ENCODE data around the gene PAK5. TPM values are rescaled to one million over a fixed set of nuclear protein-coding genes. Genes with fewer than 3 reads are reported as not detected.

The PAK5 gene
- polyA plus RNA-seq, 1 donor (not counting 4 experiments of a cell fraction or from before 2014, with no cell fraction given), result not detected

DNA sequence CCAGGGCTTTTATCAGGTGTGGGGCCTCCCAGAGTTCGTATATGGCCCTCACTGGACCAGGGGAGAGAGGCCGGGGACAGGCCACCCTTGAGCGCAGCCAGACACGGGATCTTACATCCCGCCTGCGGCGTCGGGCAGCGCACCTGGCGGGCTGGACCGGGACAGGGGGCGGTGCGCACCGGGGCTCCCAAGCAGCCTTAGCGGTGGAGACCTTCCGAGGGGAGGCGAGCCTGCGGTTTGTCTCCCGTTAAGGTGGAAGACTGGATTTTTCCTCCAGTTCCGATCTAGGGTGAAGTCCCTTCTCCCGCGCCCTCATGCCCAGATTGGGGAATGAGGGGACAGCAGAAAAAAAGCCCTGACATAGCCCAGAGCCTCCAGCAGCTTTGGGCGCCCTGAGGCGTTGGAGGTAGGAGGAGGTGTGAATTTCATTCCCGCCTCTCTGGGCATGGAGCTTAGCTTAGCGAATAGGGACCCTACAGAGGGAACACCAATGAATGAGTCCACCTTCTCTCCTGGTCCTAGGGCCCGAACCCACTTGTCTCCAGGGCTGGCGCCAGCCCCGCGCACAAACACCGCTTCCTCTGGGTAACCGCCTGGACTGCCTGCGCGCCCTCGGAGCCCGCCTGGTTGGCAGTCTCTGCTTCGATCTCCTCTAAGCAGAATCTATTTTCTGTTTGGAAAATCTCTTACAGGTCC lies 331.2 kb downstream of the PAK5 start:
- H3K27ac ChIP-seq (ENCODE audit: control insufficient read depth, insufficient read depth, low read length), result no peak overlapping the region
- H2AFZ ChIP-seq (ENCODE audit: control insufficient read depth, low read length), result no peak overlapping the region
- H3K79me2 ChIP-seq (ENCODE audit: control insufficient read depth, insufficient read depth, low read length), result no peaks in the 10 kb centered on the region
- FAIRE-seq (no peak), DNase-seq (ENCODE audit: low read depth, low spot score) (no peak)
- peaks cover 51% of the 10 kb centered on the region for H3K27me3 ChIP-seq (ENCODE audit: control insufficient read depth, extremely low read depth, insufficient read depth, low read length)
- H3K4me1 ChIP-seq (ENCODE audit: control insufficient read depth, extremely low read depth, insufficient read depth, low read length), result no peaks in the 10 kb centered on the region
- no peak overlapping the region for H3K4me2 ChIP-seq (ENCODE audit: control insufficient read depth, extremely low read depth, insufficient read depth, low read depth, low read length)
- H3K36me3 ChIP-seq (ENCODE audit: control insufficient read depth in 2 of 2, extremely low read depth in 1 of 2, insufficient read depth in 2 of 2, low read length in 2 of 2), result no peaks in the 10 kb centered on the region
- no peaks in the 10 kb centered on the region for H3K9me3 ChIP-seq (ENCODE audit: control insufficient read depth, low read depth, low read length)
- dilution Hi-C loops (cut with MboI; ENCODE audit: extremely low pct_ligation_motif_present, low sequenced_read_pairs), result no loop called here
- H3K9ac ChIP-seq (ENCODE audit: control insufficient read depth, extremely low read depth, insufficient read depth, low read length), result no peak overlapping the region
- no peaks in the 10 kb centered on the region for H3K9me1 ChIP-seq (ENCODE audit: control insufficient read depth, extremely low read depth, insufficient read depth, low read length)
- H3K4me3 ChIP-seq (ENCODE audit: control insufficient read depth in 2 of 3, extremely low read depth in 1 of 3, insufficient read depth in 2 of 3, low read depth in 1 of 3, low read length in 3 of 3), result no peak overlapping the region
- no peaks in the 10 kb centered on the region for H4K20me1 ChIP-seq (ENCODE audit: control insufficient read depth, extremely low read depth, insufficient read depth, low read length)
- peak; percentile 70 for TF ChIP-seq EZH2 (IDR thresholded peaks at IDR 0.05; ENCODE audit: low read length)
- TF ChIP-seq, protein P1, sequence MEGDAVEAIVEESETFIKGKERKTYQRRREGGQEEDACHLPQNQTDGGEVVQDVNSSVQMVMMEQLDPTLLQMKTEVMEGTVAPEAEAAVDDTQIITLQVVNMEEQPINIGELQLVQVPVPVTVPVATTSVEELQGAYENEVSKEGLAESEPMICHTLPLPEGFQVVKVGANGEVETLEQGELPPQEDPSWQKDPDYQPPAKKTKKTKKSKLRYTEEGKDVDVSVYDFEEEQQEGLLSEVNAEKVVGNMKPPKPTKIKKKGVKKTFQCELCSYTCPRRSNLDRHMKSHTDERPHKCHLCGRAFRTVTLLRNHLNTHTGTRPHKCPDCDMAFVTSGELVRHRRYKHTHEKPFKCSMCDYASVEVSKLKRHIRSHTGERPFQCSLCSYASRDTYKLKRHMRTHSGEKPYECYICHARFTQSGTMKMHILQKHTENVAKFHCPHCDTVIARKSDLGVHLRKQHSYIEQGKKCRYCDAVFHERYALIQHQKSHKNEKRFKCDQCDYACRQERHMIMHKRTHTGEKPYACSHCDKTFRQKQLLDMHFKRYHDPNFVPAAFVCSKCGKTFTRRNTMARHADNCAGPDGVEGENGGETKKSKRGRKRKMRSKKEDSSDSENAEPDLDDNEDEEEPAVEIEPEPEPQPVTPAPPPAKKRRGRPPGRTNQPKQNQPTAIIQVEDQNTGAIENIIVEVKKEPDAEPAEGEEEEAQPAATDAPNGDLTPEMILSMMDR (optimal IDR thresholded peaks at IDR 0.05 in 1 of 3, IDR thresholded peaks at IDR 0.05 in 1 of 3, conservative IDR thresholded peaks at IDR 0.05 in 1 of 3; ENCODE audit: extremely low read depth in 1 of 3, insufficient read depth in 2 of 3, low read length in 3 of 3), result no peak

DNA sequence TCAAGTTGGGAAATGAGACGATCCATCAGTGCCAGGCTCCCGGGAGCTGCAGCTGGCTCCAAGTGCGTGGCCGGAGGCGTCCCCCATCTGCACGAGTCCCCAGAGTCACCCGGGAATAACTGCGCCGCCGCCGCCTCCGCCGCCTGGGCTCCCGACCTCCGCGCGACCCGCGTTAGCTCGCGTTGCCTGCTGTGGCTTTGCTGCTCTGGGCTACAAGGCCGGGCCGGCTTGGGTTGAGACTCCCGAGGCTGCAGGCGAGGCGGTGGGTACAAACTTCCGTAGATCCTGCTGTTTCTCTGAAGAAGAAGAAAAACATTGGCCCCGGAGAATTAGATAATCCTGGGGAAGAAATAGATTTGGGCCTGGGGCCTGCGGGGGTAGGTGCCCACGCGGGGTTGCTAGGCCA lies 331.9 kb downstream of the PAK5 start:
- Histone ChIP-seq H3K27ac (ENCODE audit: control insufficient read depth, insufficient read depth, low read length) (no peak overlapping the region), H3K4me1 (ENCODE audit: control insufficient read depth, extremely low read depth, insufficient read depth, low read length) (no peaks in the 10 kb centered on the region), H3K9me3 (ENCODE audit: control insufficient read depth, low read depth, low read length) (no peaks in the 10 kb centered on the region), H3K79me2 (ENCODE audit: control insufficient read depth, insufficient read depth, low read length) (no peaks in the 10 kb centered on the region), H4K20me1 (ENCODE audit: control insufficient read depth, extremely low read depth, insufficient read depth, low read length) (no peaks in the 10 kb centered on the region), H3K4me3 (ENCODE audit: control insufficient read depth in 2 of 3, extremely low read depth in 1 of 3, insufficient read depth in 2 of 3, low read depth in 1 of 3, low read length in 3 of 3) (no peak overlapping the region), H3K9me1 (ENCODE audit: control insufficient read depth, extremely low read depth, insufficient read depth, low read length) (no peaks in the 10 kb centered on the region), H3K4me2 (ENCODE audit: control insufficient read depth, extremely low read depth, insufficient read depth, low read depth, low read length) (no peak overlapping the region), H3K9ac (ENCODE audit: control insufficient read depth, extremely low read depth, insufficient read depth, low read length) (no peak overlapping the region), H2AFZ (ENCODE audit: control insufficient read depth, low read length) (no peak overlapping the region), H3K27me3 (ENCODE audit: control insufficient read depth, extremely low read depth, insufficient read depth, low read length) (peaks cover 51% of the 10 kb centered on the region), H3K36me3 (ENCODE audit: control insufficient read depth in 2 of 2, extremely low read depth in 1 of 2, insufficient read depth in 2 of 2, low read length in 2 of 2) (no peaks in the 10 kb centered on the region)
- no peak for FAIRE-seq
- TF ChIP-seq, protein P1 (optimal IDR thresholded peaks at IDR 0.05 in 1 of 3, IDR thresholded peaks at IDR 0.05 in 1 of 3, conservative IDR thresholded peaks at IDR 0.05 in 1 of 3; ENCODE audit: extremely low read depth in 1 of 3, insufficient read depth in 2 of 3, low read length in 3 of 3), result no peak
- TF ChIP-seq EZH2 (IDR thresholded peaks at IDR 0.05; ENCODE audit: low read length), result peak; percentile 76
- DNase-seq (ENCODE audit: low read depth, low spot score), result no peak
- dilution Hi-C loops (cut with MboI; ENCODE audit: extremely low pct_ligation_motif_present, low sequenced_read_pairs), result no loop called here
